Trophoblast cell (in vitro differentiated cells and primary cell): ENCODE measurements around the gene CCDC142.

Source experiments
- DNase-seq, 2 donors: peaks; one replicate each; pipeline ENCODE4 v3.0.0-alpha.2; 2016
- H2AFZ ChIP-seq: 2 replicates; pipeline ENCODE4 v1.6.1; 2013; ENCODE audit warnings: low read length, moderate library complexity, mild to moderate bottlenecking; ENCODE audit not compliant: insufficient read depth, poor library complexity
- H2AK5ac ChIP-seq: 2 replicates; pipeline ENCODE4 v1.6.1; 2013; ENCODE audit warnings: mild to moderate bottlenecking, low read length
- H2BK120ac ChIP-seq: 2 replicates; pipeline ENCODE4 v1.6.1; 2013; ENCODE audit warnings: low read length, mild to moderate bottlenecking, moderate library complexity; ENCODE audit not compliant: insufficient read depth, poor library complexity
- H2BK12ac ChIP-seq: 2 replicates; pipeline ENCODE4 v1.6.1; 2013; ENCODE audit warnings: mild to moderate bottlenecking, low read length, moderate library complexity
- H2BK5ac ChIP-seq: 2 replicates; pipeline ENCODE4 v1.6.1; 2013; ENCODE audit warnings: low read length, low read depth, moderate library complexity, mild to moderate bottlenecking; ENCODE audit not compliant: poor library complexity
- H3K14ac ChIP-seq: 2 replicates; pipeline ENCODE4 v1.6.1; 2013; ENCODE audit warnings: mild to moderate bottlenecking, low read length
- H3K18ac ChIP-seq: 2 replicates; pipeline ENCODE4 v1.6.1; 2013; ENCODE audit warnings: mild to moderate bottlenecking, low read length
- H3K23ac ChIP-seq: 2 replicates; pipeline ENCODE4 v1.6.1; 2013; ENCODE audit warnings: low read length
- H3K27ac ChIP-seq: 2 replicates; pipeline ENCODE4 v1.5.1; 2013; ENCODE audit warnings: low read depth, mild to moderate bottlenecking, inconsistent platforms, low read length, moderate library complexity
- H3K27me3 ChIP-seq: 2 replicates; pipeline ENCODE4 v1.6.1; 2013; ENCODE audit warnings: inconsistent platforms, mild to moderate bottlenecking, low read length, moderate library complexity; ENCODE audit not compliant: insufficient read depth
- H3K36me3 ChIP-seq, 2 experiments: 1 replicate in 1 of 2; 2 replicates in 1 of 2; pipeline ENCODE4 v1.6.1; 2013; ENCODE audit warnings: low read length in 2 of 2, mild to moderate bottlenecking in 2 of 2, moderate library complexity in 1 of 2; ENCODE audit not compliant: insufficient read depth in 2 of 2, control insufficient read depth in 1 of 2
- H3K4ac ChIP-seq: 2 replicates; pipeline ENCODE4 v1.6.1; 2013; ENCODE audit warnings: low read depth, mild to moderate bottlenecking, low read length, moderate library complexity
- H3K4me1 ChIP-seq, 2 experiments: 1 replicate in 1 of 2; 2 replicates in 1 of 2; pipeline ENCODE4 v1.6.1; 2013; ENCODE audit warnings: low read length in 2 of 2, mild to moderate bottlenecking in 2 of 2, moderate library complexity in 1 of 2; ENCODE audit not compliant: insufficient read depth in 2 of 2, control insufficient read depth in 1 of 2
- H3K4me2 ChIP-seq: 2 replicates; pipeline ENCODE4 v1.6.1; 2013; ENCODE audit warnings: inconsistent platforms, mild to moderate bottlenecking, low read length, moderate library complexity
- H3K4me3 ChIP-seq: 2 replicates; pipeline ENCODE4 v1.5.1; 2013; ENCODE audit warnings: mild to moderate bottlenecking, low read depth, low read length, inconsistent platforms
- H3K79me1 ChIP-seq: one replicate; pipeline ENCODE4 v1.6.1; 2013; ENCODE audit warnings: low read length
- H3K79me2 ChIP-seq: 2 replicates; pipeline ENCODE4 v1.6.1; 2013; ENCODE audit warnings: low read length, mild to moderate bottlenecking; ENCODE audit not compliant: control insufficient read depth, insufficient read depth, poor library complexity
- H3K9ac ChIP-seq: 2 replicates; pipeline ENCODE4 v1.6.1; 2013; ENCODE audit warnings: mild to moderate bottlenecking, low read length
- H3K9me3 ChIP-seq: 2 replicates; pipeline ENCODE4 v1.6.1; 2013; ENCODE audit warnings: low read depth, mild to moderate bottlenecking, control low read depth, inconsistent platforms, low read length; ENCODE audit not compliant: insufficient read depth
- H4K12ac ChIP-seq: 2 replicates; pipeline ENCODE4 v1.6.1; 2013; ENCODE audit warnings: low read depth, mild to moderate bottlenecking, low read length, moderate library complexity
- H4K8ac ChIP-seq: 2 replicates; pipeline ENCODE4 v1.6.1; 2013; ENCODE audit warnings: low read depth, mild to moderate bottlenecking, low read length, moderate library complexity
- H4K91ac ChIP-seq: one replicate; pipeline ENCODE4 v1.6.1; 2013; ENCODE audit warnings: low read depth, mild to moderate bottlenecking, low read length, moderate library complexity
- WGBS: extraction: QIAGEN DNeasy Blood & Tissue Kit; methylation state at CpG from one replicate; pipeline ENCODE4 v1.1.7; 2013; ENCODE audit warnings: missing lambda C conversion rate; ENCODE audit not compliant: insufficient read length, insufficient coverage; ENCODE audit errors: extremely low coverage; 5-methylcytosine and 5-hydroxymethylcytosine counted together

CCDC142 gene

GRCh38 chr2:74429487-74430451 is 53.0 kb downstream of the CCDC142 start:
- Histone ChIP-seq H4K91ac (no peak overlapping the region), H3K4me3 (no peak overlapping the region), H4K12ac (no peak overlapping the region), H3K9me3 (peaks cover 1% of the 10 kb centered on the region), H3K79me1 (no peaks in the 10 kb centered on the region), H3K4me2 (no peak overlapping the region), H3K36me3 (peaks cover 66 to 77% of the 10 kb centered on the region in 2 experiments), H2BK5ac (no peak overlapping the region), H2AFZ (no peak overlapping the region), H3K23ac (no peak overlapping the region), H3K27ac (no peak overlapping the region), H3K14ac (no peak overlapping the region), H2BK120ac (no peak overlapping the region), H3K4ac (no peak overlapping the region), H3K4me1 (no peaks in the 10 kb centered on the region), H3K79me2 (no peaks in the 10 kb centered on the region), H2AK5ac (no peak overlapping the region), H3K18ac (no peak overlapping the region), H2BK12ac (no peak overlapping the region), H4K8ac (no peak overlapping the region), H3K9ac (no peak overlapping the region), H3K27me3 (no peaks in the 10 kb centered on the region)
- WGBS: no CpG with 5 or more reads among the region's 18 CpGs
- no peak for DNase-seq

GRCh38 chr2:74428675-74429074 is 54.1 kb downstream of the CCDC142 start:
- H3K14ac ChIP-seq: no peak overlapping the region
- H3K27ac ChIP-seq: no peak overlapping the region
- H2BK5ac ChIP-seq: no peak overlapping the region
- no peak overlapping the region for H3K4me3 ChIP-seq
- no peak overlapping the region for H3K23ac ChIP-seq
- H4K12ac ChIP-seq: no peak overlapping the region
- no peak overlapping the region for H3K4ac ChIP-seq
- no CpG with 5 or more reads among the region's 5 CpGs for WGBS
- H4K8ac ChIP-seq: no peak overlapping the region
- H3K18ac ChIP-seq: no peak overlapping the region
- H3K36me3 ChIP-seq: peaks cover 63 to 76% of the 10 kb centered on the region in 2 experiments
- H3K4me2 ChIP-seq: no peak overlapping the region
- H3K9me3 ChIP-seq: peaks cover 1% of the 10 kb centered on the region
- no peak overlapping the region for H2AFZ ChIP-seq
- no peak overlapping the region for H2AK5ac ChIP-seq
- H3K79me1 ChIP-seq: no peaks in the 10 kb centered on the region
- no peak overlapping the region for H2BK12ac ChIP-seq
- no peaks in the 10 kb centered on the region for H3K4me1 ChIP-seq
- H4K91ac ChIP-seq: no peak overlapping the region
- H2BK120ac ChIP-seq: no peak overlapping the region
- no peak for DNase-seq
- H3K9ac ChIP-seq: no peak overlapping the region
- H3K79me2 ChIP-seq: no peaks in the 10 kb centered on the region
- H3K27me3 ChIP-seq: no peaks in the 10 kb centered on the region

- no peak overlapping the region for H3K23ac ChIP-seq
- no CpG with 5 or more reads among the region's 3 CpGs for WGBS
- no peak overlapping the region for H3K4me2 ChIP-seq
- no peak overlapping the region for H3K4me3 ChIP-seq
- no peak overlapping the region for H2BK12ac ChIP-seq
- no peak overlapping the region for H4K91ac ChIP-seq
- no peak overlapping the region for H3K14ac ChIP-seq
- no peaks in the 10 kb centered on the region for H3K4me1 ChIP-seq
- H3K27me3 ChIP-seq: no peaks in the 10 kb centered on the region
- no peak overlapping the region for H4K8ac ChIP-seq
- no peak overlapping the region for H2BK5ac ChIP-seq
- no peaks in the 10 kb centered on the region for H3K79me1 ChIP-seq
- no peak overlapping the region for H3K4ac ChIP-seq
- no peak overlapping the region for H3K27ac ChIP-seq
- H2BK120ac ChIP-seq: no peak overlapping the region
- peaks cover 62 to 74% of the 10 kb centered on the region in 2 experiments for H3K36me3 ChIP-seq
- H2AFZ ChIP-seq: no peak overlapping the region
- no peak overlapping the region for H4K12ac ChIP-seq
- DNase-seq: no peak
- H3K79me2 ChIP-seq: no peaks in the 10 kb centered on the region
- peaks cover 1% of the 10 kb centered on the region for H3K9me3 ChIP-seq
- no peak overlapping the region for H3K9ac ChIP-seq
- H3K18ac ChIP-seq: no peak overlapping the region
- H2AK5ac ChIP-seq: no peak overlapping the region
Observed at GRCh38 chr2:74427551-74427950, 55.2 kb downstream of the CCDC142 start.

GRCh38 chr2:74426181-74426758 is 56.5 kb downstream of the CCDC142 start:
- no peak overlapping the region for H2BK12ac ChIP-seq
- H2AFZ ChIP-seq: no peak overlapping the region
- no peak overlapping the region for H3K4me2 ChIP-seq
- no peak overlapping the region for H4K12ac ChIP-seq
- H2BK5ac ChIP-seq: no peak overlapping the region
- no peak overlapping the region for H2AK5ac ChIP-seq
- H4K91ac ChIP-seq: no peak overlapping the region
- peaks cover 53 to 63% of the 10 kb centered on the region in 2 experiments for H3K36me3 ChIP-seq
- no peak overlapping the region for H3K4ac ChIP-seq
- H3K14ac ChIP-seq: no peak overlapping the region
- no peaks in the 10 kb centered on the region for H3K9me3 ChIP-seq
- no peak overlapping the region for H3K9ac ChIP-seq
- H3K27me3 ChIP-seq: no peaks in the 10 kb centered on the region
- no peak overlapping the region for H3K4me3 ChIP-seq
- no peak overlapping the region for H2BK120ac ChIP-seq
- DNase-seq: no peak
- H4K8ac ChIP-seq: no peak overlapping the region
- H3K23ac ChIP-seq: no peak overlapping the region
- no peaks in the 10 kb centered on the region for H3K79me1 ChIP-seq
- no peak overlapping the region for H3K18ac ChIP-seq
- H3K4me1 ChIP-seq: peaks cover 4 to 7% of the 10 kb centered on the region in 2 experiments
- WGBS: no CpG with 5 or more reads among the region's 14 CpGs
- peaks cover 1% of the 10 kb centered on the region for H3K79me2 ChIP-seq
- H3K27ac ChIP-seq: no peak overlapping the region
